ENCODE measurements around the gene VAMP1. TPM values are rescaled to one million over a fixed set of nuclear protein-coding genes. Genes with fewer than 3 reads are reported as not detected.

Gene VAMP1
- total RNA-seq, 1 experiment from 2014 or later, result 10.3 TPM

- Histone ChIP-seq H3K9me3 (ENCODE audit: control insufficient read depth, low read depth, low read length) (no peaks in the 10 kb centered on the region), H4K20me1 (ENCODE audit: control insufficient read depth, insufficient read depth, insufficient read length) (no peaks in the 10 kb centered on the region), H4K8ac (replicated peaks; ENCODE audit: insufficient read length, low read depth, low read length) (no peak overlapping the region), H3T11ph (ENCODE audit: low read length) (no peak overlapping the region), H2AK5ac (ENCODE audit: insufficient read length, low read length) (no peak overlapping the region), H3K14ac (ENCODE audit: insufficient read depth, low read length) (no peak overlapping the region), H3K27me3 (ENCODE audit: insufficient read depth, low read length) (no peaks in the 10 kb centered on the region), H3K18ac (ENCODE audit: insufficient read length, low read depth, low read length) (no peak overlapping the region), H3K9ac (ENCODE audit: extremely low read depth, insufficient read length, low read length) (no peak overlapping the region), H3K27ac (ENCODE audit: insufficient read length, low read depth, low read length) (no peak overlapping the region), H3K79me2 (ENCODE audit: insufficient read depth, low read length) (no peaks in the 10 kb centered on the region), H2BK15ac (ENCODE audit: low read depth, low read length) (no peak overlapping the region), H3K4me2 (ENCODE audit: insufficient read depth, insufficient read length, low read length) (no peak overlapping the region), H2BK120ac (ENCODE audit: low read depth, low read length, poor library complexity, severe bottlenecking) (no peak overlapping the region), H2BK12ac (ENCODE audit: insufficient read length, low read depth, low read length) (no peak overlapping the region), H2AFZ (ENCODE audit: low read length) (no peak overlapping the region), H3K4me1 (ENCODE audit: insufficient read depth, low read length) (no peaks in the 10 kb centered on the region; the same call in 1 of the 2 replicates), H2BK5ac (ENCODE audit: insufficient read length, low read length) (no peak overlapping the region), H4K91ac (ENCODE audit: insufficient read length, low read depth, low read length) (no peak overlapping the region), H3K79me1 (ENCODE audit: insufficient read depth, low read depth, low read length, poor library complexity, severe bottlenecking) (no peaks in the 10 kb centered on the region), H3K4ac (ENCODE audit: low read depth, low read length) (no peak overlapping the region), H4K5ac (ENCODE audit: insufficient read length, low read depth, low read length) (no peak overlapping the region), H3K23ac (ENCODE audit: insufficient read length, low read depth, low read length) (no peak overlapping the region), H3K56ac (ENCODE audit: insufficient read length, low read depth, low read length) (no peak overlapping the region), H2BK20ac (ENCODE audit: low read depth, low read length, poor library complexity, severe bottlenecking) (no peak overlapping the region), H3K23me2 (ENCODE audit: insufficient read length, low read depth, low read length, poor library complexity, severe bottlenecking) (no peaks in the 10 kb centered on the region)
- Mint-ChIP-seq H3K4me1 (peaks cover 5% of the 10 kb centered on the region in 2 experiments), H3K27me3 (ENCODE audit: low read depth) (peaks cover 6% of the 10 kb centered on the region), H3K9me3 (no peaks in the 10 kb centered on the region), H3K36me3 (ENCODE audit: insufficient read depth in 1 of 3, low read depth in 3 of 3) (no peaks in the 10 kb centered on the region), H3K27ac (no peak overlapping the region), H3K4me3 (no peak overlapping the region)
- no peak for DNase-seq
- no CpG with 5 or more reads among the region's 23 CpGs for WGBS (ENCODE audit: extremely low coverage, insufficient read length, low lambda C conversion rate)
- no peak for TF ChIP-seq CTCF (conservative IDR thresholded peaks at IDR 0.05)
Measured at GRCh38 chr12:6425590-6426531, 44.6 kb downstream of the VAMP1 start.

Measured in H9 (cell line).